Sigmoid colon (tissue), 4 donors: ENCODE measurements around the gene BICC1.

Source experiments
- POLR2A ChIP-seq, 2 donors: fragments of 450-650 bp; IDR thresholded peaks; one replicate each; pipeline ENCODE4 v1.6.1; 2016; ENCODE audit warnings: antibody characterized with exemption in 2 of 2, mild to moderate bottlenecking in 2 of 2, moderate library complexity in 2 of 2
- POLR2AphosphoS5 ChIP-seq, 4 donors: sonication (generic); formaldehyde crosslinking; IDR thresholded peaks; one replicate each; pipeline ENCODE4 v1.6.1; 2017; ENCODE audit warnings: antibody characterized with exemption in 4 of 4
- TF ChIP-seq, protein P1 (sequence below), 4 experiments: fragments of 450-650 bp in 3 of 4; fragments of 200-600 bp in 1 of 4; IDR thresholded peaks; one replicate each; pipeline ENCODE4 v1.5.1; 2016 to 2019; ENCODE audit warnings: antibody characterized with exemption in 4 of 4, mild to moderate bottlenecking in 3 of 4, moderate library complexity in 2 of 4

DNA sequence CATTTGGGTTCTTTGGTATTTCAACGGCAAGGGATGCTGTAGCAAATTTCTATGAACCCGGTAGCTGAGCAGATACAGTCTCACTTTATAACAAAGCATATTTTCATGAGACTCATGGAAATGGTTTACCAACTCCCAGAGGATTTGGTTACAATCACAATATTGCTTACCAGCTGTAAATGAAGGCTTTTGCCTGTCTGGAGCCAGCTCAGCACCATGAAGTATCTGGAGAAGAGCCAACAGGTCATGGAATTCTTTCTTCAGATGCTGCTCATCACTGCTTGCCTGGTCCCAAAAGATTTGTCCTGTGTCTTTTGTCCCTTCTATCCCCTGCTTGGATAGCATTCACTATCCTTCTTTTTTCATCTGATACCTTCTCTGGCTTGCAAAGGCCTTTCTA is 346.9 kb downstream of the BICC1 start:
- TF ChIP-seq, protein P1, sequence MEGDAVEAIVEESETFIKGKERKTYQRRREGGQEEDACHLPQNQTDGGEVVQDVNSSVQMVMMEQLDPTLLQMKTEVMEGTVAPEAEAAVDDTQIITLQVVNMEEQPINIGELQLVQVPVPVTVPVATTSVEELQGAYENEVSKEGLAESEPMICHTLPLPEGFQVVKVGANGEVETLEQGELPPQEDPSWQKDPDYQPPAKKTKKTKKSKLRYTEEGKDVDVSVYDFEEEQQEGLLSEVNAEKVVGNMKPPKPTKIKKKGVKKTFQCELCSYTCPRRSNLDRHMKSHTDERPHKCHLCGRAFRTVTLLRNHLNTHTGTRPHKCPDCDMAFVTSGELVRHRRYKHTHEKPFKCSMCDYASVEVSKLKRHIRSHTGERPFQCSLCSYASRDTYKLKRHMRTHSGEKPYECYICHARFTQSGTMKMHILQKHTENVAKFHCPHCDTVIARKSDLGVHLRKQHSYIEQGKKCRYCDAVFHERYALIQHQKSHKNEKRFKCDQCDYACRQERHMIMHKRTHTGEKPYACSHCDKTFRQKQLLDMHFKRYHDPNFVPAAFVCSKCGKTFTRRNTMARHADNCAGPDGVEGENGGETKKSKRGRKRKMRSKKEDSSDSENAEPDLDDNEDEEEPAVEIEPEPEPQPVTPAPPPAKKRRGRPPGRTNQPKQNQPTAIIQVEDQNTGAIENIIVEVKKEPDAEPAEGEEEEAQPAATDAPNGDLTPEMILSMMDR (IDR thresholded peaks at IDR 0.05), result no peak
- no peak for TF ChIP-seq POLR2AphosphoS5 (IDR thresholded peaks at IDR 0.05)
- TF ChIP-seq POLR2A (IDR thresholded peaks at IDR 0.05), result no peak
